ENCODE measurements around the gene KRT85.
"Not testable (repeated sequence)": the region's sequence is repeated elsewhere in the genome, so short reads cannot be mapped to it uniquely, and the experiment has no call there.

Gene KRT85

GRCh38 chr12:52413782-52414345, 46.6 kb upstream of the KRT85 start:
- no peak for TF ChIP-seq CTCF (IDR thresholded peaks at IDR 0.05)
- no peaks in the 10 kb centered on the region for H3K4me1 ChIP-seq
- H3K4me3 ChIP-seq (ENCODE audit: low read depth, low read length), result no peak overlapping the region
- no peak overlapping the region for H3K4me2 ChIP-seq (ENCODE audit: low read length)
- H3K9ac ChIP-seq, result no peak overlapping the region
- no peak overlapping the region for H3K27ac ChIP-seq
- H3K36me3 ChIP-seq (ENCODE audit: control insufficient read depth, insufficient read depth, low read length), result no peaks in the 10 kb centered on the region
- H3K27me3 ChIP-seq (ENCODE audit: control insufficient read depth, insufficient read depth, low read length), result no peaks in the 10 kb centered on the region
- H3K79me2 ChIP-seq, result no peaks in the 10 kb centered on the region
- H3K9me3 ChIP-seq (ENCODE audit: control insufficient read depth, low read length), result no peaks in the 10 kb centered on the region
- no peak overlapping the region for H2AFZ ChIP-seq

GRCh38 chr12:52413202-52413601, 45.9 kb upstream of the KRT85 start:
- Histone ChIP-seq H3K36me3 (ENCODE audit: control insufficient read depth, insufficient read depth, low read length) (no peaks in the 10 kb centered on the region), H3K27ac (no peak overlapping the region), H3K4me1 (no peaks in the 10 kb centered on the region), H2AFZ (no peak overlapping the region), H3K79me2 (no peaks in the 10 kb centered on the region), H3K9me3 (ENCODE audit: control insufficient read depth, low read length) (no peaks in the 10 kb centered on the region), H3K4me2 (ENCODE audit: low read length) (no peak overlapping the region), H3K4me3 (ENCODE audit: low read depth, low read length) (no peak overlapping the region), H3K9ac (no peak overlapping the region), H3K27me3 (ENCODE audit: control insufficient read depth, insufficient read depth, low read length) (no peaks in the 10 kb centered on the region)
- TF ChIP-seq CTCF (IDR thresholded peaks at IDR 0.05), result no peak

- no peaks in the 10 kb centered on the region for H3K9me3 ChIP-seq (ENCODE audit: control insufficient read depth, low read length)
- H3K4me1 ChIP-seq, result no peaks in the 10 kb centered on the region
- H3K9ac ChIP-seq, result no peak overlapping the region
- no peaks in the 10 kb centered on the region for H3K79me2 ChIP-seq
- no peak overlapping the region for H3K27ac ChIP-seq
- no peak overlapping the region for H3K4me2 ChIP-seq (ENCODE audit: low read length)
- H2AFZ ChIP-seq, result no peak overlapping the region
- no peak for TF ChIP-seq CTCF (IDR thresholded peaks at IDR 0.05)
- H3K27me3 ChIP-seq (ENCODE audit: control insufficient read depth, insufficient read depth, low read length), result no peaks in the 10 kb centered on the region
- no peak overlapping the region for H3K4me3 ChIP-seq (ENCODE audit: low read depth, low read length)
- no peaks in the 10 kb centered on the region for H3K36me3 ChIP-seq (ENCODE audit: control insufficient read depth, insufficient read depth, low read length)
These were observed 44.5 kb upstream of the KRT85 start for GRCh38 chr12:52411815-52412214.

- H3K9me3 ChIP-seq (ENCODE audit: control insufficient read depth, low read length); H3K4me3 ChIP-seq (ENCODE audit: low read depth, low read length); H3K27ac ChIP-seq; H3K36me3 ChIP-seq (ENCODE audit: control insufficient read depth, insufficient read depth, low read length); H3K4me2 ChIP-seq (ENCODE audit: low read length); H3K79me2 ChIP-seq; H3K9ac ChIP-seq; H2AFZ ChIP-seq; H3K27me3 ChIP-seq (ENCODE audit: control insufficient read depth, insufficient read depth, low read length); H3K4me1 ChIP-seq: not testable (repeated sequence)
These were observed 43.4 kb upstream of the KRT85 start for GRCh38 chr12:52410589-52411248.

- H3K4me3 ChIP-seq (ENCODE audit: low read depth, low read length), result no peak overlapping the region
- no peaks in the 10 kb centered on the region for H3K9me3 ChIP-seq (ENCODE audit: control insufficient read depth, low read length)
- no peak overlapping the region for H3K9ac ChIP-seq
- no peaks in the 10 kb centered on the region for H3K27me3 ChIP-seq (ENCODE audit: control insufficient read depth, insufficient read depth, low read length)
- no peak for TF ChIP-seq CTCF (IDR thresholded peaks at IDR 0.05)
- no peaks in the 10 kb centered on the region for H3K36me3 ChIP-seq (ENCODE audit: control insufficient read depth, insufficient read depth, low read length)
- no peak overlapping the region for H3K4me2 ChIP-seq (ENCODE audit: low read length)
- H3K4me1 ChIP-seq, result no peaks in the 10 kb centered on the region
- H2AFZ ChIP-seq, result no peak overlapping the region
- H3K79me2 ChIP-seq, result no peaks in the 10 kb centered on the region
- H3K27ac ChIP-seq, result no peak overlapping the region
These were observed 40.6 kb upstream of the KRT85 start for GRCh38 chr12:52407918-52408317.
